ENCODE results near the gene PXDN.

PXDN gene

GRCh38 chr2:1690056-1690775, 54.1 kb downstream of the PXDN start:
- DNase-seq (ENCODE audit: low spot score in 2 of 2) (no peak), ATAC-seq (replicated peaks; ENCODE audit: extremely low read depth, poor library complexity, severe bottlenecking) (no peak)
- Mint-ChIP-seq H3K9me3 (no peaks in the 10 kb centered on the region), H3K4me1 (no peaks in the 10 kb centered on the region), H3K4me3 (no peak overlapping the region), H3K36me3 (ENCODE audit: insufficient read depth) (no peaks in the 10 kb centered on the region), H3K27ac (ENCODE audit: low read depth) (no peak overlapping the region), H3K27me3 (no peaks in the 10 kb centered on the region)

GRCh38 chr2:1688859-1689258, 55.5 kb downstream of the PXDN start:
- H3K4me3 Mint-ChIP-seq: no peak overlapping the region
- no peaks in the 10 kb centered on the region for H3K36me3 Mint-ChIP-seq (ENCODE audit: insufficient read depth)
- DNase-seq (ENCODE audit: low spot score in 2 of 2): no peak
- H3K27ac Mint-ChIP-seq (ENCODE audit: low read depth): no peak overlapping the region
- H3K4me1 Mint-ChIP-seq: no peaks in the 10 kb centered on the region
- no peaks in the 10 kb centered on the region for H3K27me3 Mint-ChIP-seq
- no peak for ATAC-seq (replicated peaks; ENCODE audit: extremely low read depth, poor library complexity, severe bottlenecking)
- H3K9me3 Mint-ChIP-seq: no peaks in the 10 kb centered on the region

DNA sequence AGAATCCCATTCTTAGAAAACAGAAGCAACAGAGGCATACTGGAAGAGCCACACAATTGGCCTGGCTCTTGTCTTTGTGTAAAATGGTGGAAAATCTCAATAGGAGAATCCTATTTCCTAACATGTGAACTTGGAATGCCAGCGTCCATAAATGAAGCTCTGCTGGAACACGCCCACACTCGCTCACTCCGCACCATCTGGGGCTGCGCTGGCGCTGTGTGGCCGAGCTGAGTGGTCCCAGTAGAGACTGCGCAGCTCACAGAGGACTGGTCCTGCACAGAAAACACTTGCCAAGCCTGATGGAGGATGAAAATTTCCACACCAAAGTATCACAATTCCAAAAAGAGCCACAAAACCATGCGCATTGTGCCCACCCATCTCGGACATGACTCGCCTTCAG, 56.2 kb downstream of the PXDN start:
- DNase-seq (ENCODE audit: low spot score in 2 of 2) (no peak), ATAC-seq (replicated peaks; ENCODE audit: extremely low read depth, poor library complexity, severe bottlenecking) (no peak)
- no peaks in the 10 kb centered on the region for H3K27me3 Mint-ChIP-seq
- H3K4me1 Mint-ChIP-seq: no peaks in the 10 kb centered on the region
- no peak overlapping the region for H3K27ac Mint-ChIP-seq (ENCODE audit: low read depth)
- no peaks in the 10 kb centered on the region for H3K9me3 Mint-ChIP-seq
- no peaks in the 10 kb centered on the region for H3K36me3 Mint-ChIP-seq (ENCODE audit: insufficient read depth)
- H3K4me3 Mint-ChIP-seq: no peak overlapping the region

GRCh38 chr2:1687254-1687653, 57.1 kb downstream of the PXDN start:
- Mint-ChIP-seq H3K36me3 (ENCODE audit: insufficient read depth) (no peaks in the 10 kb centered on the region), H3K27me3 (no peaks in the 10 kb centered on the region), H3K9me3 (no peaks in the 10 kb centered on the region), H3K4me3 (no peak overlapping the region), H3K4me1 (no peaks in the 10 kb centered on the region), H3K27ac (ENCODE audit: low read depth) (no peak overlapping the region)
- no peak for DNase-seq (ENCODE audit: low spot score in 2 of 2)
- ATAC-seq (replicated peaks; ENCODE audit: extremely low read depth, poor library complexity, severe bottlenecking): no peak

GRCh38 chr2:1686784-1687105, 57.6 kb downstream of the PXDN start:
- DNase-seq (ENCODE audit: low spot score in 2 of 2) (no peak), ATAC-seq (replicated peaks; ENCODE audit: extremely low read depth, poor library complexity, severe bottlenecking) (no peak)
- no peaks in the 10 kb centered on the region for H3K27me3 Mint-ChIP-seq
- no peaks in the 10 kb centered on the region for H3K9me3 Mint-ChIP-seq
- no peaks in the 10 kb centered on the region for H3K36me3 Mint-ChIP-seq (ENCODE audit: insufficient read depth)
- H3K4me1 Mint-ChIP-seq: no peaks in the 10 kb centered on the region
- H3K4me3 Mint-ChIP-seq: no peak overlapping the region
- no peak overlapping the region for H3K27ac Mint-ChIP-seq (ENCODE audit: low read depth)

DNA sequence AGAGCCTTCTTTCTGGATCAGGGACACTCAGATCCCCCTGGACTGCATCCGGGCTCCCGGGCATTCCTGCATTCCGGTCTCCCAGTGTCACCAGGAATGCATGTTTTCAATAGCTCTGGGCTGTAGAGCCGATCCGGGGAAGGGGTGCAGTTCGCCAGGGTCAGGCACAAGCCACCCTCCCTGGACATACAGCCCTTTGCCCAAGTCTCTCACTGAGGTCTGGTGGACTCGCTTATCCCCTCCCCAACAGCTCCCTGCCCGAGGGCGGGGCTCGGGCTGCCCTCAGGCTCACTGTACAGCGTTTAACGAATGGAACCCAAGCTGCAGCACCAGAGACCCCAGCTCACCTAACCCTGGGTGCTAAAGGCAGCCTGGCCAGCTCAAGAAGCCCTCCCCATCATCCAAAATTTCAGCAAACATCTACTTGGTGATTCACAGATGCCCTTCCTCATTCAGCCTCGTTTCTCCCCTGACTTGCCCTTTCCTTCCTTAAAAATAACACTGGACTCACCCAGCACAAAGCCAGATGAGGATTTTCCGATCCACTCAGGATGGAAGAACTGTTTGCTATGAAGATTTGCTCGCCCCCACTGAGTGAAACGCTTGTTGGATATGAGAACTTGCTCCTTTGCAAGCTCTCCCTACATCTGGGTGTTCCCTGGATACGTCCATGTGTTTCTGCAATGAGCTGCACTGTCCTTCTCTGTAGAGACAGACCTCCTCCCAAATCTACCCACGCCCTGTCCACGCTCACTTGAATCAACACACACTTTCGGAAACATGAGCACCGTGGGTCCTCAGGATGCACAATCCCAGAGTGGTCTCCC, 58.1 kb downstream of the PXDN start:
- Mint-ChIP-seq H3K27me3 (no peaks in the 10 kb centered on the region), H3K27ac (ENCODE audit: low read depth) (no peak overlapping the region), H3K4me3 (no peak overlapping the region), H3K9me3 (no peaks in the 10 kb centered on the region), H3K36me3 (ENCODE audit: insufficient read depth) (no peaks in the 10 kb centered on the region), H3K4me1 (no peaks in the 10 kb centered on the region)
- DNase-seq (ENCODE audit: low spot score in 2 of 2): no peak
- ATAC-seq (replicated peaks; ENCODE audit: extremely low read depth, poor library complexity, severe bottlenecking): no peak

- no peak overlapping the region for H3K27ac Mint-ChIP-seq (ENCODE audit: low read depth)
- H3K27me3 Mint-ChIP-seq: no peaks in the 10 kb centered on the region
- no peaks in the 10 kb centered on the region for H3K4me1 Mint-ChIP-seq
- ATAC-seq (replicated peaks; ENCODE audit: extremely low read depth, poor library complexity, severe bottlenecking) (no peak), DNase-seq (ENCODE audit: low spot score in 2 of 2) (no peak)
- H3K4me3 Mint-ChIP-seq: no peak overlapping the region
- no peaks in the 10 kb centered on the region for H3K36me3 Mint-ChIP-seq (ENCODE audit: insufficient read depth)
- H3K9me3 Mint-ChIP-seq: no peaks in the 10 kb centered on the region
Measured at GRCh38 chr2:1685078-1685956, 59.0 kb downstream of the PXDN start.

GRCh38 chr2:1683297-1683696, 61.0 kb downstream of the PXDN start:
- Mint-ChIP-seq H3K4me3 (no peak overlapping the region), H3K27ac (ENCODE audit: low read depth) (no peak overlapping the region), H3K36me3 (ENCODE audit: insufficient read depth) (no peaks in the 10 kb centered on the region), H3K9me3 (no peaks in the 10 kb centered on the region), H3K4me1 (no peaks in the 10 kb centered on the region), H3K27me3 (no peaks in the 10 kb centered on the region)
- no peak for ATAC-seq (replicated peaks; ENCODE audit: extremely low read depth, poor library complexity, severe bottlenecking)
- no peak for DNase-seq (ENCODE audit: low spot score in 2 of 2)

- no peak for DNase-seq (ENCODE audit: low spot score in 2 of 2)
- Mint-ChIP-seq H3K4me1 (no peaks in the 10 kb centered on the region), H3K4me3 (no peak overlapping the region), H3K36me3 (ENCODE audit: insufficient read depth) (no peaks in the 10 kb centered on the region), H3K9me3 (no peaks in the 10 kb centered on the region), H3K27ac (ENCODE audit: low read depth) (no peak overlapping the region), H3K27me3 (no peaks in the 10 kb centered on the region)
- no peak for ATAC-seq (replicated peaks; ENCODE audit: extremely low read depth, poor library complexity, severe bottlenecking)
Measured at GRCh38 chr2:1682181-1682440, 62.2 kb downstream of the PXDN start.

- Mint-ChIP-seq H3K36me3 (ENCODE audit: insufficient read depth) (no peaks in the 10 kb centered on the region), H3K9me3 (no peaks in the 10 kb centered on the region), H3K4me1 (no peaks in the 10 kb centered on the region), H3K27me3 (no peaks in the 10 kb centered on the region), H3K27ac (ENCODE audit: low read depth) (no peak overlapping the region), H3K4me3 (no peak overlapping the region)
- DNase-seq (ENCODE audit: low spot score in 2 of 2): no peak
- no peak for ATAC-seq (replicated peaks; ENCODE audit: extremely low read depth, poor library complexity, severe bottlenecking)
Measured at GRCh38 chr2:1681323-1682180, 62.8 kb downstream of the PXDN start.

GRCh38 chr2:1681017-1681318, 63.3 kb downstream of the PXDN start:
- Mint-ChIP-seq H3K4me3 (no peak overlapping the region), H3K27ac (ENCODE audit: low read depth) (no peak overlapping the region), H3K27me3 (no peaks in the 10 kb centered on the region), H3K4me1 (no peaks in the 10 kb centered on the region), H3K36me3 (ENCODE audit: insufficient read depth) (no peaks in the 10 kb centered on the region), H3K9me3 (no peaks in the 10 kb centered on the region)
- DNase-seq (ENCODE audit: low spot score in 2 of 2) (no peak), ATAC-seq (replicated peaks; ENCODE audit: extremely low read depth, poor library complexity, severe bottlenecking) (no peak)

DNA sequence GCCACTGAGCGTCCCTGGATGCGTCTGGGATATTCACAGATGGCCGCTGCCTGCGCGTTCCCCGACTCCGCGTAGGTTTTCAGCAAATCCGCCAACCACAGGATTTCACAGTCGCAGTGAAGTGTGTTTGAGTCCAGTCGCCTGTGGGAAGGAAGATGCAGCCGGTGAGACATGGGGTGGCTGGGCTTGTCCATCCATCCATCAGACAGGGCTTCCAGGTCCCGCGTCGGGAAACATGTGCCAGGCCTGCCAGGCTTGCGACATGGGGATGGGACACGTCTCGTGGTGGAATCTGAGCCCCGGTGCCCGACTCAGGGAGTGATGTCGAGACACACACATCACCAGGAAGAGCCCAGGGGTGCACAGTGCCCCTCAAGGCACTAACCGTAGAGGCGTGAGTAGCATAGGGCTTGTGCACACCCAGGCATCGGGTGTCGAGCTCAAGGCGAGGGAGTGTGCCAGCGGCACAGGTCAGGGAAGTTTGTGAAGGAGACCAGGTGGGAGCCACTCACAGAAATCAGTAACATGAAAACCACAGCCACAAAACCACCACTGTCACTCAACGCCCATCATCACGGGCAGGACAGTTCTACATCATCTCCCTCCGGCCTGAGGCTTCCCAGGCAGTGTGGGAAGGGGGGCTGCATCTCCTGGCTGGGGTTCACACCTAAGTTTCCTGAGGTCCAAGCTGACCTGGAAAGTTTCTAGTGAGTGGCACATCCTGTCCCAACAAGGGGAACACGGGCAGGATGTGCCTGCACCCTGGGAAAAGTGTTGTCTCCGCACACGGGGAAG, 63.9 kb downstream of the PXDN start:
- H3K9me3 Mint-ChIP-seq: no peaks in the 10 kb centered on the region
- no peaks in the 10 kb centered on the region for H3K27me3 Mint-ChIP-seq
- H3K36me3 Mint-ChIP-seq (ENCODE audit: insufficient read depth): no peaks in the 10 kb centered on the region
- no peak for DNase-seq (ENCODE audit: low spot score in 2 of 2)
- no peak overlapping the region for H3K27ac Mint-ChIP-seq (ENCODE audit: low read depth)
- no peaks in the 10 kb centered on the region for H3K4me1 Mint-ChIP-seq
- H3K4me3 Mint-ChIP-seq: no peak overlapping the region
- no peak for ATAC-seq (replicated peaks; ENCODE audit: extremely low read depth, poor library complexity, severe bottlenecking)

Measured in central memory CD8-positive, alpha-beta T cell (primary cell).